ENCODE measurements around the gene MAP7D3.
A peak's percentile ranks its signal among the peaks of the same experiment; 100 is the strongest.

MAP7D3 gene

GRCh38 chrX:136166221-136166855 is 84.9 kb downstream of the MAP7D3 start:
- H3K27me3 ChIP-seq (ENCODE audit: control insufficient read depth in 1 of 2, insufficient read depth in 2 of 2, low read length in 2 of 2), result peaks cover 0 to 5% of the 10 kb centered on the region in 2 donors
- peak overlapping the region in 1 of 2 donors; percentile 0 for H3K4me3 ChIP-seq (ENCODE audit: low read length in 2 of 2)
- peak overlapping the region; percentile 51 to 57 for H3K9ac ChIP-seq (ENCODE audit: low read length in 2 of 2)
- peaks cover 0 to under 1% of the 10 kb centered on the region in 2 donors for H3K36me3 ChIP-seq (ENCODE audit: control insufficient read depth in 2 of 2, insufficient read depth in 2 of 2, low read length in 2 of 2)
- H3K9me3 ChIP-seq (ENCODE audit: control insufficient read depth in 2 of 2, low read length in 2 of 2), result no peaks in the 10 kb centered on the region
- H3K27ac ChIP-seq (ENCODE audit: low read length), result peak overlapping the region; percentile 77
- H3K4me1 ChIP-seq (ENCODE audit: control insufficient read depth, insufficient read depth, low read length), result peaks cover 43% of the 10 kb centered on the region

GRCh38 chrX:136165406-136165805 is 85.8 kb downstream of the MAP7D3 start:
- Histone ChIP-seq H3K9me3 (ENCODE audit: control insufficient read depth in 2 of 2, low read length in 2 of 2) (no peaks in the 10 kb centered on the region), H3K36me3 (ENCODE audit: control insufficient read depth in 2 of 2, insufficient read depth in 2 of 2, low read length in 2 of 2) (peaks cover 0 to 7% of the 10 kb centered on the region in 2 donors), H3K9ac (ENCODE audit: low read length in 2 of 2) (peak overlapping the region in 1 of 2 donors; percentile 57), H3K4me3 (ENCODE audit: low read length in 2 of 2) (peak overlapping the region in 1 of 2 donors; percentile 30), H3K27me3 (ENCODE audit: control insufficient read depth in 1 of 2, insufficient read depth in 2 of 2, low read length in 2 of 2) (peaks cover 0 to 5% of the 10 kb centered on the region in 2 donors), H3K27ac (ENCODE audit: low read length) (peak overlapping the region; percentile 77), H3K4me1 (ENCODE audit: control insufficient read depth, insufficient read depth, low read length) (peaks cover 34% of the 10 kb centered on the region)

GRCh38 chrX:136163689-136164088 is 87.5 kb downstream of the MAP7D3 start:
- Histone ChIP-seq H3K9me3 (ENCODE audit: control insufficient read depth in 2 of 2, low read length in 2 of 2) (no peaks in the 10 kb centered on the region), H3K4me3 (ENCODE audit: low read length in 2 of 2) (no peak overlapping the region), H3K27ac (ENCODE audit: low read length) (peak overlapping the region; percentile 76), H3K36me3 (ENCODE audit: control insufficient read depth in 2 of 2, insufficient read depth in 2 of 2, low read length in 2 of 2) (peaks cover 0 to 7% of the 10 kb centered on the region in 2 donors), H3K27me3 (ENCODE audit: control insufficient read depth in 1 of 2, insufficient read depth in 2 of 2, low read length in 2 of 2) (peaks cover 0 to 11% of the 10 kb centered on the region in 2 donors), H3K9ac (ENCODE audit: low read length in 2 of 2) (no peak overlapping the region), H3K4me1 (ENCODE audit: control insufficient read depth, insufficient read depth, low read length) (peaks cover 25% of the 10 kb centered on the region)

Data from stomach smooth muscle (tissue), 2 donors.